Nephron (organoid): ENCODE data around the gene RALGAPB.

ENCODE experiments used
- H3K27ac Mint-ChIP-seq, 3 experiments: 2 replicates each; pipeline ENCODE4 v1.8.0; 2020; ENCODE audit warnings: mixed read lengths in 3 of 3, mild to moderate bottlenecking in 2 of 3, moderate library complexity in 1 of 3
- H3K27me3 Mint-ChIP-seq: 2 replicates; pipeline ENCODE4 v1.8.0; 2021; ENCODE audit warnings: low read depth, mild to moderate bottlenecking, moderate library complexity, mixed read lengths
- H3K36me3 Mint-ChIP-seq: 2 replicates; pipeline ENCODE4 v1.8.0; 2020; ENCODE audit warnings: low read depth, mixed read lengths
- H3K4me1 Mint-ChIP-seq: 2 replicates; pipeline ENCODE4 v1.8.0; 2020; ENCODE audit warnings: mixed read lengths
- H3K4me3 Mint-ChIP-seq, 3 experiments: 2 replicates each; pipeline ENCODE4 v1.8.0; 2020; ENCODE audit warnings: mild to moderate bottlenecking in 3 of 3, mixed read lengths in 3 of 3, moderate library complexity in 2 of 3
- H3K9me3 Mint-ChIP-seq: 2 replicates; pipeline ENCODE4 v1.8.0; 2020; ENCODE audit warnings: mixed read lengths
- TF ChIP-seq, protein P1 (sequence below), 3 experiments: fragments of 200-600 bp; sonication (generic); IDR thresholded peaks; one replicate each; pipeline ENCODE4 v1.5.0; 2021; ENCODE audit warnings: antibody characterized with exemption in 3 of 3; ENCODE audit not compliant: unreplicated experiment in 3 of 3

The RALGAPB gene

DNA sequence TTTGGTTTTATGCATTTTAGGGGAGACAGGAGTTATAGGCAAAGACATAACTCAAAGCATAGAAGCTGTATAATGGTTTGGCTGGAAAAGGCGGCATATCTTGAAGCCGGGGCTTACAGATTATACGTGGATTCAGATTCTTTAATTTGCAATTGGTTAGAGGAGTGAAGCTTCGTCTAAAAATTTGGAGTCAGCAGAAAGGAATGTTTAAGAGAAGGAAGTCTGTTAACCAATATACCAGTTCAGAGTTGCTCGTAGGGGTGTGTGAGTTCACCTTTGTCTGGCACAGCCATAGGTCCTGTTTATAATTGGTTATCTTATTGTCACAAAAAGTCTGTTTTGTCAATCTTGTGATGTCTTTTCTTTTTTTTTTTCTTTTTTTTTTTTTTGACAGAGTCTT, 137.9 kb downstream of the RALGAPB start:
- TF ChIP-seq, protein P1, sequence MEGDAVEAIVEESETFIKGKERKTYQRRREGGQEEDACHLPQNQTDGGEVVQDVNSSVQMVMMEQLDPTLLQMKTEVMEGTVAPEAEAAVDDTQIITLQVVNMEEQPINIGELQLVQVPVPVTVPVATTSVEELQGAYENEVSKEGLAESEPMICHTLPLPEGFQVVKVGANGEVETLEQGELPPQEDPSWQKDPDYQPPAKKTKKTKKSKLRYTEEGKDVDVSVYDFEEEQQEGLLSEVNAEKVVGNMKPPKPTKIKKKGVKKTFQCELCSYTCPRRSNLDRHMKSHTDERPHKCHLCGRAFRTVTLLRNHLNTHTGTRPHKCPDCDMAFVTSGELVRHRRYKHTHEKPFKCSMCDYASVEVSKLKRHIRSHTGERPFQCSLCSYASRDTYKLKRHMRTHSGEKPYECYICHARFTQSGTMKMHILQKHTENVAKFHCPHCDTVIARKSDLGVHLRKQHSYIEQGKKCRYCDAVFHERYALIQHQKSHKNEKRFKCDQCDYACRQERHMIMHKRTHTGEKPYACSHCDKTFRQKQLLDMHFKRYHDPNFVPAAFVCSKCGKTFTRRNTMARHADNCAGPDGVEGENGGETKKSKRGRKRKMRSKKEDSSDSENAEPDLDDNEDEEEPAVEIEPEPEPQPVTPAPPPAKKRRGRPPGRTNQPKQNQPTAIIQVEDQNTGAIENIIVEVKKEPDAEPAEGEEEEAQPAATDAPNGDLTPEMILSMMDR (IDR thresholded peaks at IDR 0.05; ENCODE audit: unreplicated experiment in 3 of 3) = no peak
- no peak overlapping the region for H3K4me3 Mint-ChIP-seq
- H3K36me3 Mint-ChIP-seq = no peaks in the 10 kb centered on the region
- H3K27me3 Mint-ChIP-seq = peaks cover 48% of the 10 kb centered on the region
- no peaks in the 10 kb centered on the region for H3K4me1 Mint-ChIP-seq
- no peak overlapping the region for H3K27ac Mint-ChIP-seq
- H3K9me3 Mint-ChIP-seq = no peaks in the 10 kb centered on the region

DNA sequence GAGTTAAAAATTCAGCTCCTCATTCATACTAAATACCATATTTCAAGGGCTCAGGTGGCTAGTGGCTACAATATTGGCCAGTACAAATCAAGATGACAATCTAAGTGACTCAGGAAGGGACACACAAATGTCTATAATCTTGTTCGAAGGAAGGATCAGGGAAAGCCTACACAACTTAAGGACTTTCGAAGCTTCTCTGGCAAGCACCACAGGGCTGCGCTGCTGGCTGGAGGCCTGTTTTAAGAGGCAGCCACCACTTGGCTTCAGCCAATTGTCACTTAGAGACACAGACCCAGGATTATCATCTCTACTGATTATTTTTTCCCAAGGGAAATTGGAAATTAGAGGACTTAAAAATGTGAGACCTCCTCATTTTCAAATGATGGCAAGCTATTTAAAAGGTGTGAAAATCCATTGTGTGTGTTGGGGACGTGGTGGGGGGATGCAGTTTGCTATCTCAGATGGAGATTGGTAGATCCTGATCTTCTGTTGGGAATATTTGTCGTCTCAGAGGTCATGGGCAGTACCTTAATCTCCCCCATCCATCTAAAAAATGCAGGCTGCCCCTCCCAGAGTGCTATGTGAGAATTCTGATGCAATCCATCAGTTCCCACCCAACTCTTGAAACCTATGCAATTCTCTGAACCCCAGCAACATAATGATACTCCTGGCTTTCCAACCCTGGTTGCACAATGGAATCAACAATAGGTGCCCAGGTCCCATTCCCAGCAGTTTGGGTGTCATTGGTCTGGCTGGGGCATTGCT, 140.3 kb downstream of the RALGAPB start:
- Mint-ChIP-seq H3K4me3 (no peak overlapping the region), H3K27ac (no peak overlapping the region), H3K9me3 (no peaks in the 10 kb centered on the region), H3K36me3 (no peaks in the 10 kb centered on the region), H3K4me1 (no peaks in the 10 kb centered on the region), H3K27me3 (peaks cover 45% of the 10 kb centered on the region)
- TF ChIP-seq, protein P1 (IDR thresholded peaks at IDR 0.05; ENCODE audit: unreplicated experiment in 3 of 3) = no peak

DNA sequence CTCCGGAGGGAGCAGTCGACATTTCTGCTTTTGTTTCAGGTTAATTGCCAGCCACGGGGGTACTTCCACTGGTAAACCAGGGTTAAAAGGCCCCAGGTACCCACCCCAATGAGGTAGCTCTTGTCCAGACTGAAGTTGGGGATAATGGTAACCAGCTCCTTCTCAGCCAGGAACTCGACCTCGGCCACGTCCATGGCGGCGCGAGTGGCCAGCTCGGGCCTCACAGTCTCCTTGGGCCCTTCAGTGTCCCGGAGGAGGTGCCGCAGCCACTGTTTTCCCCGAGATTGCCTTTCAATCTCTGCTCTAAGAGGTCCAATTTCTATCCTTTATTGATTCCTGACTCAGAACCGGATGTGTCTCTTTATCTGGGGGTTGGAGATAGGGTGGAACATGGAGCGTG, 142.6 kb downstream of the RALGAPB start:
- H3K9me3 Mint-ChIP-seq = no peaks in the 10 kb centered on the region
- H3K36me3 Mint-ChIP-seq = no peaks in the 10 kb centered on the region
- peaks cover 47% of the 10 kb centered on the region for H3K27me3 Mint-ChIP-seq
- no peaks in the 10 kb centered on the region for H3K4me1 Mint-ChIP-seq
- H3K27ac Mint-ChIP-seq = no peak overlapping the region
- TF ChIP-seq, protein P1 (IDR thresholded peaks at IDR 0.05; ENCODE audit: unreplicated experiment in 3 of 3) = no peak
- H3K4me3 Mint-ChIP-seq = no peak overlapping the region

DNA sequence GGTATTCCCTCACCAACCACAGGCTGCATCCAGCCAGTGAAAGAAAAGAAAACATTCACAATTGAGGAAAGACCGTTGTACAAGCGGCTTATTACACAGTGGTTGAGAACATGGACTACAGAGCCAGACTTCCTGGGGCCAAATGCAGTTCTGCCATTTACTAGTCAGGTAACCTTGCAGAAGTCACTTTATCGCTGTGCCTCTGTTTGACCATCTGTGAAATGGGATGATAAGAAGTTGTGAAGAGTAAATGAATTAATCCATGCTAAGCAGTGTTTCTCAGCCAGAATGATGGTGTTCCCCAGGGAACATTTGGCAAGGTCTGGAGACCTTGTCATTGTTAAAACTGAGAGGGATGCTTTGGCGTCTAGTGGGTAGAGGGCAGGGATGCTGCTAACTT, 143.8 kb downstream of the RALGAPB start:
- no peaks in the 10 kb centered on the region for H3K4me1 Mint-ChIP-seq
- H3K36me3 Mint-ChIP-seq = no peaks in the 10 kb centered on the region
- H3K27me3 Mint-ChIP-seq = peaks cover 43% of the 10 kb centered on the region
- TF ChIP-seq, protein P1 (IDR thresholded peaks at IDR 0.05; ENCODE audit: unreplicated experiment in 3 of 3) = no peak
- no peak overlapping the region for H3K27ac Mint-ChIP-seq
- no peak overlapping the region for H3K4me3 Mint-ChIP-seq
- H3K9me3 Mint-ChIP-seq = no peaks in the 10 kb centered on the region

DNA sequence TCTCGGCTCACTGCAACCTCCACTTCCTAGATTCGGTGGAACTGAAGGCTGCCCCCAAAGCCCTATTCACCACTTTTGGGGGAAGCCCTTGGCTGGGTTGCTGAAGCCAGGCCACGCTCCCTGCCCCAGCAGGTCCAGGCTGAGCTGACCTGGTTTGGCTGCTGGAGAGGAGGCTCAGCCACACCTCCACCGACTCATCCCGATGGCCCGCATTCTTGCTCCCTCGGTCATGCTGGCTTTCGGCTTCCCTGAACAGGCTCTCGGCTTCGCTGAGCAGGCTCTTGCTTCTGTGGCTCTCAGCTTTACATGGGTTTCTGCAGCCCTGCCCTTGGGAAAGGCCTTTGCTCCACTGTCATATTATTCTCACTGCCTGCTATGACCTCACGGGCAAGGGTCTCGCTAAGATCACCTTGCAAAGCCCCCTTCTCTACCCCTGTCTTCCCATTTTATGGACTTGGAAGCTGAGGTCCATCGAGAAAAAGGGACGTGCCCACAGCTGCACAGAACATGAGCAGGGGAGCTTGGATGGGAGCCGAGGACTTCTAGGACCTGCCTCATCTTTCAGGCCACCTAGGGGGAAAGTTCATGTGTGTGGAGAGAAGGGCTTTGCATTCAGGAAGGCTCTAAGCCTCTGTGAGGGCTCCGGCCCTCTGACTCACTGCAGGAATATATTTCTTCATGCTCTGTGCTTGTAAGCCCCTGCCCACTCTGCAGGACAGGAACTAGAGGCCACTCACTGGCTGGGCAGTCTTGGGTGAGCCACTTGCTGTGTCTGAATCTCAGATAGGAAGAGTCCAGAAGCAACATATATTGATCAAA, 144.6 kb downstream of the RALGAPB start:
- Mint-ChIP-seq H3K27me3 (peaks cover 43% of the 10 kb centered on the region), H3K4me3 (no peak overlapping the region), H3K4me1 (no peaks in the 10 kb centered on the region), H3K36me3 (no peaks in the 10 kb centered on the region), H3K27ac (no peak overlapping the region), H3K9me3 (no peaks in the 10 kb centered on the region)
- TF ChIP-seq, protein P1 (IDR thresholded peaks at IDR 0.05; ENCODE audit: unreplicated experiment in 3 of 3) = no peak
